K562 (cell line): ENCODE results near the gene KAT6B.

ENCODE experiments used
- REST ChIP-seq, 2 experiments: fragments of 450-650 bp; formaldehyde crosslinking in 1 of 2; IDR thresholded peaks; 2 replicates each; pipeline versions ENCODE4 v1.4.0 to v1.6.1; 2014 to 2020; ENCODE audit warnings: mild to moderate bottlenecking in 2 of 2, borderline replicate concordance in 1 of 2, low read depth in 1 of 2
- SREBF1 ChIP-seq: fragments of 150-350 bp; IDR thresholded peaks from 2 replicates; pipeline ENCODE4 v1.6.1; 2014; ENCODE audit warnings: antibody characterized with exemption, low read depth, low read length, borderline replicate concordance
- TAF15 ChIP-seq: fragments of 200-400 bp; formaldehyde crosslinking; IDR thresholded peaks from 2 replicates; pipeline ENCODE4 v1.6.1; 2017; ENCODE audit warnings: mild to moderate bottlenecking, low read depth, low read length, moderate library complexity
- THRA ChIP-seq: fragments of 450-650 bp; IDR thresholded peaks from 2 replicates; pipeline ENCODE4 v1.6.1; 2017; ENCODE audit warnings: mild to moderate bottlenecking, moderate library complexity

- TF ChIP-seq REST (IDR thresholded peaks at IDR 0.05; ENCODE audit: borderline replicate concordance), result no peak
- no peak for TF ChIP-seq REST (CRISPR knock-in tag; IDR thresholded peaks at IDR 0.05; ENCODE audit: low read depth)
- no peak for TF ChIP-seq SREBF1
- TF ChIP-seq THRA, result no peak
- no peak for TF ChIP-seq TAF15
These were observed 196.7 kb downstream of the KAT6B start for GRCh38 chr10:75023074-75023473.
